Mucosa of descending colon (tissue), 3 donors: ENCODE data around the gene MAGEB1. TPM values are rescaled to one million over a fixed set of nuclear protein-coding genes. Genes with fewer than 3 reads are reported as not detected.

Experiments
- ATAC-seq: fragments of 200-7000 bp; cut with Tn5 transposase; one replicate; pipeline ENCODE4 v1.9.1; 2020; ENCODE audit warnings: mild to moderate bottlenecking, moderate library complexity
- DNase-seq, 3 donors: peaks; one replicate each; pipeline ENCODE4 v3.0.0-alpha.2; 2020
- H3K36me3 ChIP-seq: fragments of 200-600 bp; one replicate; pipeline ENCODE4 v1.8.0; 2021; ENCODE audit warnings: low read depth, mild to moderate bottlenecking
- H3K4me1 ChIP-seq: fragments of 200-600 bp; one replicate; pipeline ENCODE4 v1.8.0; 2021; ENCODE audit warnings: low read depth, mild to moderate bottlenecking
- H3K4me3 ChIP-seq: fragments of 200-600 bp; one replicate; pipeline ENCODE4 v1.8.0; 2021; ENCODE audit warnings: mild to moderate bottlenecking
- H3K9me3 ChIP-seq: fragments of 200-600 bp; one replicate; pipeline ENCODE4 v1.8.0; 2021; ENCODE audit warnings: mild to moderate bottlenecking
- intact Hi-C, 2 donors: fragments of 100-400 bp; cut with DNase I in 1 of 2; cut with micrococcal nuclease in 1 of 2; formaldehyde crosslinking; loops; one replicate each; pipeline versions ENCODE4 v1.11.0 to v1.11.1; 2022; cut with DNase I, micrococcal nuclease
- long read RNA-seq, 2 donors: library from polyadenylated mRNA; unstranded; transcript quantifications; one replicate each; pipeline ENCODE4 v2.0.0, GENCODE V29; 2019 to 2021
- total RNA-seq, 3 donors: library from RNA; stranded (reverse); fragmentation: NEBNext Ultra II Directional in 2 of 3; extraction: Animal tissue kit (Norgen Biotek cat#: 25700) in 2 of 3; gene quantifications; one replicate each; pipeline versions ENCODE4 v1.2.1 to v1.2.4, GENCODE V29; 2021 to 2023
- TF ChIP-seq, protein P1 (sequence below): fragments of 200-600 bp; IDR thresholded peaks from one replicate; pipeline ENCODE4 v1.8.0; 2022; ENCODE audit warnings: antibody characterized with exemption, mild to moderate bottlenecking
- donor health status: DM: no; HTN: no; CAD: no; lungs with moderate emphysema.
- donor health status: DM: no; HTN: no; CAD: no.
- donor health status: DM: no; HTN: yes; CAD: no.

Gene MAGEB1, protein sequence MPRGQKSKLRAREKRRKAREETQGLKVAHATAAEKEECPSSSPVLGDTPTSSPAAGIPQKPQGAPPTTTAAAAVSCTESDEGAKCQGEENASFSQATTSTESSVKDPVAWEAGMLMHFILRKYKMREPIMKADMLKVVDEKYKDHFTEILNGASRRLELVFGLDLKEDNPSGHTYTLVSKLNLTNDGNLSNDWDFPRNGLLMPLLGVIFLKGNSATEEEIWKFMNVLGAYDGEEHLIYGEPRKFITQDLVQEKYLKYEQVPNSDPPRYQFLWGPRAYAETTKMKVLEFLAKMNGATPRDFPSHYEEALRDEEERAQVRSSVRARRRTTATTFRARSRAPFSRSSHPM
- not detected for total RNA-seq
- long read RNA-seq, donor 1 = 0 reads
- long read RNA-seq, donor 2 = 0 reads

DNA sequence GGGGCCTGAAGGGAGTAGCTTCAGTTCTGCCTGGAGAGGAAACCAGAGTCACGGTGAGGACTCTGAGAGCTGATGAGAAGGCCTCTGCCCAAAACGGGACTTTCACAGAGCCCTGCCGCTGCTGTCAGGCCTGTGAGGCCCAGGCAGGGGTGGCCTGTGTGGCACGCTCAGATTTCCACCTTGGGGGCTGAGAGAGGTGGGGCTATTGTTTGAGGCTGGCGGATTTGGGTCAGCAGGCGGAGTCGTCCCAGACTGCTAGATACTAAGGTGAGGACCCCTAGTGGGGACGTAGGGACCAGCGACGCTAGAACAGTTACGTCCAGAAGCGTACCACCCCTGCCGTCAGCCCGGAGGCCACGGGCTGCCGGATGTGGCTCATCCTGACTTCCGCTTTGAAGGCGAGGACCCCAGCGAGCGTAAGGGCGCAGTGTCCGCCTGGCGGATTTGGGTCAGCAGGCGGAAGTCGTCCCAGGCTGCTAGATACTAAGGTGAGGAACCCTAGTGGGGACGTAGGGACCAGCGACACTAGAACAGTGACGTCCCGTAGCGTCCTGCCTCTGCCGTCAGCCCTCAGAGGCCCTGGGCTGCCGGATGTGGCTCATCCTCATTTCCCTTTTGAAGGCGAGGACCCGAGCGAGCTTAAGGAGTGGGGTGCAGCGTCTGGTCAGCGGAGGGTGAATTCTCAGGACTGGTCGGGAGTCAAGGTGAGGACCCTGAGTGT lies at the start of gene MAGEB1:
TSS of gene MAGEB1 (plus strand) at position 378 of the 721 bp plus-strand sequence. CDS start 3,348 bp downstream, outside the sequence.
- ATAC-seq = no peak
- no peak for DNase-seq
- Histone ChIP-seq H3K4me3 (no peak within 1 kb of the TSS), H3K4me1 (no peaks in the 10 kb centered on the region), H3K9me3 (no peaks in the 10 kb centered on the region), H3K36me3 (no peaks in the 10 kb centered on the region)
- intact Hi-C loops = no loop called here
- TF ChIP-seq, protein P1, sequence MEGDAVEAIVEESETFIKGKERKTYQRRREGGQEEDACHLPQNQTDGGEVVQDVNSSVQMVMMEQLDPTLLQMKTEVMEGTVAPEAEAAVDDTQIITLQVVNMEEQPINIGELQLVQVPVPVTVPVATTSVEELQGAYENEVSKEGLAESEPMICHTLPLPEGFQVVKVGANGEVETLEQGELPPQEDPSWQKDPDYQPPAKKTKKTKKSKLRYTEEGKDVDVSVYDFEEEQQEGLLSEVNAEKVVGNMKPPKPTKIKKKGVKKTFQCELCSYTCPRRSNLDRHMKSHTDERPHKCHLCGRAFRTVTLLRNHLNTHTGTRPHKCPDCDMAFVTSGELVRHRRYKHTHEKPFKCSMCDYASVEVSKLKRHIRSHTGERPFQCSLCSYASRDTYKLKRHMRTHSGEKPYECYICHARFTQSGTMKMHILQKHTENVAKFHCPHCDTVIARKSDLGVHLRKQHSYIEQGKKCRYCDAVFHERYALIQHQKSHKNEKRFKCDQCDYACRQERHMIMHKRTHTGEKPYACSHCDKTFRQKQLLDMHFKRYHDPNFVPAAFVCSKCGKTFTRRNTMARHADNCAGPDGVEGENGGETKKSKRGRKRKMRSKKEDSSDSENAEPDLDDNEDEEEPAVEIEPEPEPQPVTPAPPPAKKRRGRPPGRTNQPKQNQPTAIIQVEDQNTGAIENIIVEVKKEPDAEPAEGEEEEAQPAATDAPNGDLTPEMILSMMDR = no peak

DNA sequence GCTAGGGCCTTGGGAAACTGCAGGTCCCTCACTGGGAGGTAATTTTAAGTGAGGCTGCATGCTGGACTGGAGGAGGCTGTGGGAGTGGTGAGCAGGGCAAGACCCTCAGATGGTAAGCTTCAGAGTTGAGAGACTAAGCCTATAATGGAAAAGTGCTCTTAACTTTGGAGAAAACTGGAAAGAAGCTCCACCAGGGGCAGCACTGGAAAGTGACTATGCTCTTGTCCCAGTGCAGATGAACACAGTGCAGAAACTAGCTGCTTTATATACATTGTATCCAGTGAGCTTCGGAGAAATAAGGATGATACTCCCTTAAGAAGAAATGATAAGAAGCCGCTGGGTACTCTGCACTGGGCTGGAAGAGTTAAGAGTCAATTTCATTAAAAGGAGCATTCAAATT lies 34.8 kb upstream of the MAGEB1 start:
- DNase-seq = no peak
- ATAC-seq = no peak
- Histone ChIP-seq H3K4me3 (no peak overlapping the region), H3K9me3 (no peaks in the 10 kb centered on the region), H3K36me3 (no peaks in the 10 kb centered on the region), H3K4me1 (no peaks in the 10 kb centered on the region)
- TF ChIP-seq, protein P1 = no peak
- intact Hi-C loops = no loop called here

DNA sequence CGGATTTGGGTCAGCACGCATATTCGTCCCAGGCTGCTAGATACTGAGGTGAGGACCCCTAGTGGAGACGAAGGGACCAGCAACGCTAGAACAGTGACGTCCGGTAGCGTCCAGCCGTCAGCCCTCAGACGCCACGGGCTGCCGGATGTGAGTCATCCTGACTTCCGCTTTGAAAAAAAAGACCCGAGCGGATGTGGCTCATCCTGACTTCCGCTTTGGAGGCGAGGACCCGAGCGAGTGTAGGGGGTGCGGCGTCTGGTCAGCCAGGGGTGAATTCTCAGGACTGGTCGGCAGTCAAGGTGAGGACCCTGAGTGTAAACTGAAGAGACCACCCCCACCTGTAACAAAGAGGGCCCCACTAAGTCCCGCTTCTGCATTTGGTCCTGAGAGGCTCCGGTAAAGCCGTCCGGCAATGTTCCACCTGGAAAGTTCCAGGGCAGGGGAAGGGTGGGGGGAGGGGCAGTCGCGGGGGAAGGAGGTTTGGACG lies 31.5 kb upstream of the MAGEB1 start, which contains the start of gene MAGEB2:
TSS of gene MAGEB2 (plus strand) at position 207 of the 487 bp plus-strand sequence. CDS start 3,018 bp downstream, outside the sequence.
- DNase-seq (no peak), ATAC-seq (no peak)
- Histone ChIP-seq H3K9me3 (no peaks in the 10 kb centered on the region), H3K4me3 (no peak within 1 kb of the TSS), H3K36me3 (no peaks in the 10 kb centered on the region), H3K4me1 (no peaks in the 10 kb centered on the region)
- TF ChIP-seq, protein P1 = no peak
- intact Hi-C loops = no loop called here

DNA sequence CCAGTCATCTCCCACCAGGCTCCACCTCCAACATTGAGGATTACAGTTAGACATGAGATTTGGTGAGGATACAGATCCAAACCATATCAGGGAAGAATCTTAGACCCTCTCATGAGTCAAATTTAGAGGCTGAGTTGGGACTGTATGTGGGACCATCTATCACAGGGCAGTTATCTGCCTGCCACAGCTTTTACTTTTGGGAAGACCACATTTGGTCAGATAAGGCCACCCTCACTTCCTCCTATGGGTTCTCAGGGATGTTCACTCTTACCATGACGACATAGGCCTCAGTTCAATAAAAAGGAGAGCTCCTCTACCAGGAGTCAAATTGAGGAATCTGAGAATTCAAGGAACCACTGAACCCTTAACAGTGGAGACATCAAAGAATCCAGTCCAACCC lies 29.5 kb upstream of the MAGEB1 start:
- no peak for DNase-seq
- intact Hi-C loops = no loop called here
- Histone ChIP-seq H3K4me3 (no peak overlapping the region), H3K4me1 (no peaks in the 10 kb centered on the region), H3K9me3 (no peaks in the 10 kb centered on the region), H3K36me3 (no peaks in the 10 kb centered on the region)
- ATAC-seq = no peak
- TF ChIP-seq, protein P1 = no peak

DNA sequence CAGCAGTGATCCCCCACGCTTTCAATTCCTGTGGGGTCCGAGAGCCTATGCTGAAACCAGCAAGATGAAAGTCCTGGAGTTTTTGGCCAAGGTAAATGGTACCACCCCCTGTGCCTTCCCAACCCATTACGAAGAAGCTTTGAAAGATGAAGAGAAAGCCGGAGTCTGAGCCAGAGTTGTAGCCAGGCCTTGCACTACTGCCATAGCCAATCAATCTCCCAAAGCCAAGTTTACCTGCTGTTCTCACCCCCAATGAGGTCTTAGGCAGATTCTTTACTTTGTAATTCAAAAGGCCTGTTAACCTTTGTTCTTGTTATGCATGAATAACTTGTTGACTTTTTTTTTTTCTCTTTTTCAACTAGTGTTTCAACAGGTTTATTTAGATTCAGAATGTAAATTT lies 27.6 kb upstream of the MAGEB1 start:
- intact Hi-C loops = no loop called here
- TF ChIP-seq, protein P1 = no peak
- H3K4me1 ChIP-seq = no peaks in the 10 kb centered on the region
- no peaks in the 10 kb centered on the region for H3K9me3 ChIP-seq
- H3K4me3 ChIP-seq = no peak overlapping the region
- DNase-seq (no peak), ATAC-seq (no peak)
- H3K36me3 ChIP-seq = no peaks in the 10 kb centered on the region
